Measurements from ENCODE around the gene APOB. TPM values are rescaled to one million over a fixed set of nuclear protein-coding genes. Genes with fewer than 3 reads are reported as not detected.

APOB gene
- total and polyA plus RNA-seq, 2 of the 13 experiments (the other 11 are each of a cell fraction or from before 2014, with no cell fraction given), result 1,569 to 2,515 TPM

DNA sequence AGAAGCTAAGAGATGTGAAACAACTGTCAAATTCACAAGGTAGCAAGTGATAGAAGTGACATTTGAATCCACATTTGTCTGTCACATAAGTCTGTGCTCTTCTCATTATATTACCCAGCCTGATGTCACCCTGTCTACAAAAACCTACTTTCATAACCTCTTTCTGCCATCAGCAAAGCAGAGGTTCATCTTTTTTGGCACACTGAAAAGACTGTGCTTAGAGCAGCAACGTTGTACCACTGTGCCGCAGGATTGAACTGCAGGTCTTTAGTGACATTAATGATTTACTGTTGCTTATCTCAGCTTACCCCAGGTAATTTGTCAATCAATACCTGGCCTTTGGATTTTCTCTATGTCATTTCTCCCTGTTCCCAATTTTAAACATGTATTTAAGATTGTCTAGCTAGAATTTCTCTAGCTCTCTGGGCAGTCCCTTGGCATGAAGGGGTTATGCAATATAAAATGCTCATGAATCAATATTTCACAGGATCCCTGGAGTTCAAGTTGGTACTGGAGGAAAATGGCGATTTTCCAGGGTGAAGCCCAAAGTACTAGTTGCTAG lies 48.5 kb upstream of the APOB start (continued):
- TF ChIP-seq ZFP37 (CRISPR knock-in tag; IDR thresholded peaks at IDR 0.05; ENCODE audit: borderline replicate concordance), result no peak
- no peak for TF ChIP-seq ELF1 (CRISPR knock-in tag; IDR thresholded peaks at IDR 0.05)
- TF ChIP-seq ATM (IDR thresholded peaks at IDR 0.05; ENCODE audit: borderline replicate concordance), result no peak
- no peak for TF ChIP-seq ZNF841 (CRISPR knock-in tag; IDR thresholded peaks at IDR 0.05; ENCODE audit: borderline replicate concordance)
- TF ChIP-seq ZNF580 (CRISPR knock-in tag; IDR thresholded peaks at IDR 0.05; ENCODE audit: borderline replicate concordance, low read depth), result no peak
- TF ChIP-seq, protein P1, sequence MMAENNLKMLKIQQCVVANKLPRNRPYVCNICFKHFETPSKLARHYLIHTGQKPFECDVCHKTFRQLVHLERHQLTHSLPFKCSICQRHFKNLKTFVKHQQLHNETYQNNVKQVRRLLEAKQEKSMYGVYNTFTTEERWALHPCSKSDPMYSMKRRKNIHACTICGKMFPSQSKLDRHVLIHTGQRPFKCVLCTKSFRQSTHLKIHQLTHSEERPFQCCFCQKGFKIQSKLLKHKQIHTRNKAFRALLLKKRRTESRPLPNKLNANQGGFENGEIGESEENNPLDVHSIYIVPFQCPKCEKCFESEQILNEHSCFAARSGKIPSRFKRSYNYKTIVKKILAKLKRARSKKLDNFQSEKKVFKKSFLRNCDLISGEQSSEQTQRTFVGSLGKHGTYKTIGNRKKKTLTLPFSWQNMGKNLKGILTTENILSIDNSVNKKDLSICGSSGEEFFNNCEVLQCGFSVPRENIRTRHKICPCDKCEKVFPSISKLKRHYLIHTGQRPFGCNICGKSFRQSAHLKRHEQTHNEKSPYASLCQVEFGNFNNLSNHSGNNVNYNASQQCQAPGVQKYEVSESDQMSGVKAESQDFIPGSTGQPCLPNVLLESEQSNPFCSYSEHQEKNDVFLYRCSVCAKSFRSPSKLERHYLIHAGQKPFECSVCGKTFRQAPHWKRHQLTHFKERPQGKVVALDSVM (CRISPR knock-in tag; IDR thresholded peaks at IDR 0.05), result no peak
- peak; percentile 64 for TF ChIP-seq ZEB1 (IDR thresholded peaks at IDR 0.05; ENCODE audit: insufficient replicate concordance, low read depth)
- TF ChIP-seq ZNF326 (CRISPR knock-in tag; IDR thresholded peaks at IDR 0.05; ENCODE audit: borderline replicate concordance), result no peak
- peak; percentile 54; the same call in 1 of the 2 replicates for TF ChIP-seq CEBPG (CRISPR knock-in tag; IDR thresholded peaks at IDR 0.05)
- no peak for TF ChIP-seq ZNF598 (CRISPR knock-in tag; IDR thresholded peaks at IDR 0.05; ENCODE audit: borderline replicate concordance)
- no peak for TF ChIP-seq ZBTB25 (CRISPR knock-in tag; IDR thresholded peaks at IDR 0.05)
- no peak for TF ChIP-seq CENPX (CRISPR knock-in tag; IDR thresholded peaks at IDR 0.05)
- TF ChIP-seq, protein P2, sequence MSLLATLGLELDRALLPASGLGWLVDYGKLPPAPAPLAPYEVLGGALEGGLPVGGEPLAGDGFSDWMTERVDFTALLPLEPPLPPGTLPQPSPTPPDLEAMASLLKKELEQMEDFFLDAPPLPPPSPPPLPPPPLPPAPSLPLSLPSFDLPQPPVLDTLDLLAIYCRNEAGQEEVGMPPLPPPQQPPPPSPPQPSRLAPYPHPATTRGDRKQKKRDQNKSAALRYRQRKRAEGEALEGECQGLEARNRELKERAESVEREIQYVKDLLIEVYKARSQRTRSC (CRISPR knock-in tag; IDR thresholded peaks at IDR 0.05; ENCODE audit: low read depth), result no peak
- TF ChIP-seq MED1 (CRISPR knock-in tag; IDR thresholded peaks at IDR 0.05), result 0 out of 2 replicates have a peak, but pooled peaks have one; percentile 12
- TF ChIP-seq, protein P3, sequence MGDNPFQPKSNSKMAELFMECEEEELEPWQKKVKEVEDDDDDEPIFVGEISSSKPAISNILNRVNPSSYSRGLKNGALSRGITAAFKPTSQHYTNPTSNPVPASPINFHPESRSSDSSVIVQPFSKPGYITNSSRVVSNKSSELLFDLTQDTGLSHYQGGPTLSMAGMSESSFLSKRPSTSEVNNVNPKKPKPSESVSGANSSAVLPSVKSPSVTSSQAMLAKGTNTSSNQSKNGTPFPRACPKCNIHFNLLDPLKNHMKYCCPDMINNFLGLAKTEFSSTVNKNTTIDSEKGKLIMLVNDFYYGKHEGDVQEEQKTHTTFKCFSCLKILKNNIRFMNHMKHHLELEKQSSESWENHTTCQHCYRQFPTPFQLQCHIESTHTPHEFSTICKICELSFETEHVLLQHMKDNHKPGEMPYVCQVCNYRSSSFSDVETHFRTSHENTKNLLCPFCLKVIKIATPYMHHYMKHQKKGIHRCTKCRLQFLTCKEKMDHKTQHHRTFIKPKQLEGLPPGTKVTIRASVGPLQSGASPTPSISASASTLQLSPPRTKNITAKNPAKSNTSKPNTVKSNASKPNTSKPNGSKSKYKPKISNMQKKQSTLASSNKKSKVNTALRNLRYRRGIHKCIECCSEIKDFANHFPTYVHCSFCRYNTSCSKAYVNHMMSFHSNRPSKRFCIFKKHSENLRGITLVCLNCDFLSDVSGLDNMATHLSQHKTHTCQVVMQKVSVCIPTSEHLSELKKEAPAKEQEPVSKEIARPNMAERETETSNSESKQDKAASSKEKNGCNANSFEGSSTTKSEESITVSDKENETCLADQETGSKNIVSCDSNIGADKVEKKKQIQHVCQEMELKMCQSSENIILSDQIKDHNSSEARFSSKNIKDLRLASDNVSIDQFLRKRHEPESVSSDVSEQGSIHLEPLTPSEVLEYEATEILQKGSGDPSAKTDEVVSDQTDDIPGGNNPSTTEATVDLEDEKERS (CRISPR knock-in tag; IDR thresholded peaks at IDR 0.05), result no peak
- TF ChIP-seq ZFY (CRISPR knock-in tag; IDR thresholded peaks at IDR 0.05), result no peak
- no peak for TF ChIP-seq STAG1 (CRISPR knock-in tag; IDR thresholded peaks at IDR 0.05)
- no peak for TF ChIP-seq TFDP2 (CRISPR knock-in tag; IDR thresholded peaks at IDR 0.05)
- TF ChIP-seq ZNF232 (CRISPR knock-in tag; IDR thresholded peaks at IDR 0.05; ENCODE audit: borderline replicate concordance), result no peak
- TF ChIP-seq ZNF292 (CRISPR knock-in tag; IDR thresholded peaks at IDR 0.05; ENCODE audit: borderline replicate concordance, low read depth), result no peak; the same call in 1 of the 2 replicates
- no peak for TF ChIP-seq ZNF780A (CRISPR knock-in tag; IDR thresholded peaks at IDR 0.05)
- TF ChIP-seq CREM (IDR thresholded peaks at IDR 0.05), result peak; percentile 61; the same call in 1 of the 2 replicates
- TF ChIP-seq CREM (CRISPR knock-in tag; IDR thresholded peaks at IDR 0.05), result no peak

All from HepG2 (cell line).